HepG2 (cell line): Measurements from ENCODE around the gene DUSP16. TPM values are rescaled to one million over a fixed set of nuclear protein-coding genes. Genes with fewer than 3 reads are reported as not detected.
A peak's percentile ranks its signal among the peaks of the same experiment; 100 is the strongest.

Source experiments
- ASH2L ChIP-seq: fragments of 300-600, 200-600 bp; sonication (generic); IDR thresholded peaks from 2 replicates; pipeline ENCODE4 v1.7.0; 2017; ENCODE audit warnings: low read depth, mild to moderate bottlenecking, moderate library complexity, mixed read lengths, low read length; ENCODE audit not compliant: insufficient read length
- CHCHD3 ChIP-seq: sonication (generic); formaldehyde crosslinking; IDR thresholded peaks from 2 replicates; pipeline ENCODE4 v1.8.0; 2022; ENCODE audit warnings: mild to moderate bottlenecking, missing genetic modification reagents, moderate library complexity
- HCFC1 ChIP-seq: fragments of 150-350 bp; IDR thresholded peaks from 2 replicates; pipeline ENCODE4 v1.6.1; 2014; ENCODE audit warnings: low read depth, low read length
- KDM6A ChIP-seq: IDR thresholded peaks from 2 replicates; pipeline ENCODE4 v1.6.1; 2016; ENCODE audit warnings: low read depth
- KLF13 ChIP-seq: sonication (generic); formaldehyde crosslinking; IDR thresholded peaks from 2 replicates; pipeline ENCODE4 v1.4.0; 2020; ENCODE audit warnings: mild to moderate bottlenecking, missing genetic modification reagents
- MIER3 ChIP-seq: IDR thresholded peaks from 2 replicates; pipeline ENCODE4 v1.6.1; 2016; ENCODE audit warnings: missing compliant biosample characterization, borderline replicate concordance
- MLLT10 ChIP-seq: sonication (generic); formaldehyde crosslinking; IDR thresholded peaks from 2 replicates; pipeline ENCODE4 v1.4.0; 2020; ENCODE audit warnings: missing genetic modification reagents
- NONO ChIP-seq, 2 experiments: fragments of 450-650 bp in 1 of 2; sonication (generic) in 1 of 2; formaldehyde crosslinking in 1 of 2; IDR thresholded peaks in 1 of 2; conservative IDR thresholded peaks in 1 of 2; 2 replicates each; pipeline versions ENCODE4 v1.6.1 to v1.8.0; 2017 to 2022; ENCODE audit warnings: mild to moderate bottlenecking in 1 of 2, missing genetic modification reagents in 1 of 2, moderate library complexity in 1 of 2
- SETDB1 ChIP-seq: sonication (generic); formaldehyde crosslinking; IDR thresholded peaks from 2 replicates; pipeline ENCODE4 v1.5.1; 2020; ENCODE audit warnings: missing genetic modification reagents, mild to moderate bottlenecking, borderline replicate concordance
- SIN3A ChIP-seq: IDR thresholded peaks from 2 replicates; pipeline ENCODE4 v1.6.1; 2011; ENCODE audit warnings: low read depth, mild to moderate bottlenecking, control low read depth, low read length, borderline replicate concordance
- STAG1 ChIP-seq: sonication (generic); formaldehyde crosslinking; IDR thresholded peaks from 2 replicates; pipeline ENCODE4 v1.4.0; 2020; ENCODE audit warnings: missing genetic modification reagents
- TAF1 ChIP-seq: sonication (generic); formaldehyde crosslinking; IDR thresholded peaks from 2 replicates; pipeline ENCODE4 v1.4.0; 2020; ENCODE audit warnings: missing genetic modification reagents
- ZMYM4 ChIP-seq: sonication (generic); formaldehyde crosslinking; IDR thresholded peaks from 2 replicates; pipeline ENCODE4 v1.8.1; 2023; ENCODE audit warnings: mild to moderate bottlenecking, missing genetic modification reagents
- ZNF20 ChIP-seq: sonication (generic); formaldehyde crosslinking; IDR thresholded peaks from 2 replicates; pipeline ENCODE4 v1.4.0; 2020; ENCODE audit warnings: mild to moderate bottlenecking, moderate library complexity, missing genetic modification reagents
- ZNF264 ChIP-seq: sonication (generic); formaldehyde crosslinking; IDR thresholded peaks from 2 replicates; pipeline ENCODE4 v1.4.0; 2020; ENCODE audit warnings: missing genetic modification reagents
- ZNF282 ChIP-seq: fragments of 450-650 bp; IDR thresholded peaks from 2 replicates; pipeline ENCODE4 v1.6.1; 2018; ENCODE audit not compliant: partially characterized antibody
- ZNF432 ChIP-seq: sonication (generic); formaldehyde crosslinking; IDR thresholded peaks from 2 replicates; pipeline ENCODE4 v1.5.0; 2020; ENCODE audit warnings: missing genetic modification reagents, mild to moderate bottlenecking, borderline replicate concordance
- ZNF879 ChIP-seq: sonication (generic); formaldehyde crosslinking; IDR thresholded peaks from 2 replicates; pipeline ENCODE4 v1.8.1; 2023; ENCODE audit warnings: missing genetic modification reagents
- polyA plus RNA-seq, 8 experiments: library from polyadenylated mRNA; depleted of rRNA in 3 of 8; stranded (reverse) in 7 of 8; unstranded in 1 of 8; fragments of >200 nt; fragmentation: Illumina TruSeq in 4 of 8; extraction: Trizol in 4 of 8; gene quantifications; 2 replicates each; pipeline versions ENCODE4 v1.2.1 to v1.2.3, GENCODE V29; 2011 to 2016; ENCODE audit warnings: low read depth in 4 of 8, missing spikeins in 1 of 8, mixed read lengths in 1 of 8; ENCODE audit not compliant: insufficient read depth in 1 of 8
- total RNA-seq, 5 experiments: library from RNA; depleted of rRNA; stranded (reverse); fragments of >200 nt; fragmentation: Illumina TruSeq; extraction: Trizol; gene quantifications; 2 replicates each; pipeline ENCODE4 v1.2.3, GENCODE V29; 2016; ENCODE audit warnings: low read depth in 1 of 5
- TF ChIP-seq, protein P1 (sequence below), 2 experiments: sonication (generic) in 1 of 2; formaldehyde crosslinking in 1 of 2; IDR thresholded peaks; 2 replicates each; pipeline versions ENCODE4 v1.4.0 to v1.6.1; 2018 to 2020; ENCODE audit warnings: missing genetic modification reagents in 2 of 2, borderline replicate concordance in 1 of 2, low read depth in 1 of 2, mild to moderate bottlenecking in 1 of 2, missing biosample characterization in 1 of 2
- TF ChIP-seq, protein P2 (sequence below): sonication (generic); formaldehyde crosslinking; conservative IDR thresholded peaks from 2 replicates; pipeline ENCODE4 v1.4.0; 2020; ENCODE audit warnings: missing genetic modification reagents
- TF ChIP-seq, protein P3 (sequence below): sonication (generic); formaldehyde crosslinking; IDR thresholded peaks from 2 replicates; pipeline ENCODE4 v1.4.0; 2020; ENCODE audit warnings: mild to moderate bottlenecking, low read depth, missing genetic modification reagents

Gene DUSP16
- total and polyA plus RNA-seq, 2 of the 13 experiments (the other 11 are each of a cell fraction or from before 2014, with no cell fraction given), result 45.7 to 46.6 TPM

DNA sequence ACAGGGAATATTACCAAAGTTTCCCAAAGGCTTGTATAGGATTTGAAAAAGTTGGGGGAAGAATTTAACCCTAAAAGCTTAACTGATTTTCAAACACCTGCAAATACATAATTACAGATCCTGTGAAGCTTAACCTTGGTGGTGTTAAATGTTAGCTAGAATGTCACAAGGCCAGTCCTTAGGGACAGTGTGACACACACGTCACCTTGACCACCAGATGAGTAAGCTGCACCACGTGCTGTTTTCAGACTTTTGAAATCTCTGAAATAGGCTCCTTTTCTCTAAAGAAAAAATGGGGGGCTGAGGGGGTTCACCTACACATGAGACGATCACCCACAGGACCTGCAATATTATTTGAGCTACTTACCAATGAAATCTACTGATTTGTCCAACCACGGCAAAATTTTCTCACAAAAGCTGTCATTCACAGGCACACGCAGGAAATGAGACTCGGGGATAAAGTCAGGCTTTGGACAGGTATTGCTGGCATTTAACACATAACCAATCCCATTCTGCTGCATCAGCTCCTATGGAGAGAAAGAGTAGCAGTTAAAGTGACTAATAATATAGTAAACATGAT is 75.9 kb downstream of the DUSP16 start (continued):
- TF ChIP-seq, protein P1, sequence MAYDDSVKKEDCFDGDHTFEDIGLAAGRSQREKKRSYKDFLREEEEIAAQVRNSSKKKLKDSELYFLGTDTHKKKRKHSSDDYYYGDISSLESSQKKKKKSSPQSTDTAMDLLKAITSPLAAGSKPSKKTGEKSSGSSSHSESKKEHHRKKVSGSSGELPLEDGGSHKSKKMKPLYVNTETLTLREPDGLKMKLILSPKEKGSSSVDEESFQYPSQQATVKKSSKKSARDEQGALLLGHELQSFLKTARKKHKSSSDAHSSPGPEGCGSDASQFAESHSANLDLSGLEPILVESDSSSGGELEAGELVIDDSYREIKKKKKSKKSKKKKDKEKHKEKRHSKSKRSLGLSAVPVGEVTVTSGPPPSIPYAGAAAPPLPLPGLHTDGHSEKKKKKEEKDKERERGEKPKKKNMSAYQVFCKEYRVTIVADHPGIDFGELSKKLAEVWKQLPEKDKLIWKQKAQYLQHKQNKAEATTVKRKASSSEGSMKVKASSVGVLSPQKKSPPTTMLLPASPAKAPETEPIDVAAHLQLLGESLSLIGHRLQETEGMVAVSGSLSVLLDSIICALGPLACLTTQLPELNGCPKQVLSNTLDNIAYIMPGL (CRISPR knock-in tag; IDR thresholded peaks at IDR 0.05; ENCODE audit: borderline replicate concordance in 1 of 2, low read depth in 1 of 2), result no peak
- no peak for TF ChIP-seq ZNF282
- TF ChIP-seq MLLT10 (CRISPR knock-in tag), result no peak
- TF ChIP-seq NONO (IDR thresholded peaks at IDR 0.05), result no peak
- TF ChIP-seq NONO (CRISPR knock-in tag; conservative IDR thresholded peaks at IDR 0.05), result no peak
- no peak for TF ChIP-seq ASH2L
- TF ChIP-seq ZNF432 (CRISPR knock-in tag), result no peak
- TF ChIP-seq, protein P2, sequence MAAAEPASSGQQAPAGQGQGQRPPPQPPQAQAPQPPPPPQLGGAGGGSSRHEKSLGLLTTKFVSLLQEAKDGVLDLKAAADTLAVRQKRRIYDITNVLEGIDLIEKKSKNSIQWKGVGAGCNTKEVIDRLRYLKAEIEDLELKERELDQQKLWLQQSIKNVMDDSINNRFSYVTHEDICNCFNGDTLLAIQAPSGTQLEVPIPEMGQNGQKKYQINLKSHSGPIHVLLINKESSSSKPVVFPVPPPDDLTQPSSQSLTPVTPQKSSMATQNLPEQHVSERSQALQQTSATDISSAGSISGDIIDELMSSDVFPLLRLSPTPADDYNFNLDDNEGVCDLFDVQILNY (CRISPR knock-in tag), result no peak
- no peak for TF ChIP-seq STAG1 (CRISPR knock-in tag)
- TF ChIP-seq ZNF20, result no peak
- no peak for TF ChIP-seq KDM6A
- TF ChIP-seq ZNF264 (CRISPR knock-in tag), result no peak
- TF ChIP-seq HCFC1, result no peak
- TF ChIP-seq CHCHD3 (CRISPR knock-in tag), result no peak
- peak; percentile 34 for TF ChIP-seq ZMYM4
- no peak for TF ChIP-seq SIN3A
- TF ChIP-seq, protein P3, sequence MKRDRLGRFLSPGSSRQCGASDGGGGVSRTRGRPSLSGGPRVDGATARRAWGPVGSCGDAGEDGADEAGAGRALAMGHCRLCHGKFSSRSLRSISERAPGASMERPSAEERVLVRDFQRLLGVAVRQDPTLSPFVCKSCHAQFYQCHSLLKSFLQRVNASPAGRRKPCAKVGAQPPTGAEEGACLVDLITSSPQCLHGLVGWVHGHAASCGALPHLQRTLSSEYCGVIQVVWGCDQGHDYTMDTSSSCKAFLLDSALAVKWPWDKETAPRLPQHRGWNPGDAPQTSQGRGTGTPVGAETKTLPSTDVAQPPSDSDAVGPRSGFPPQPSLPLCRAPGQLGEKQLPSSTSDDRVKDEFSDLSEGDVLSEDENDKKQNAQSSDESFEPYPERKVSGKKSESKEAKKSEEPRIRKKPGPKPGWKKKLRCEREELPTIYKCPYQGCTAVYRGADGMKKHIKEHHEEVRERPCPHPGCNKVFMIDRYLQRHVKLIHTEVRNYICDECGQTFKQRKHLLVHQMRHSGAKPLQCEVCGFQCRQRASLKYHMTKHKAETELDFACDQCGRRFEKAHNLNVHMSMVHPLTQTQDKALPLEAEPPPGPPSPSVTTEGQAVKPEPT (CRISPR knock-in tag), result no peak
- no peak for TF ChIP-seq ZNF879 (CRISPR knock-in tag)
- TF ChIP-seq MIER3 (CRISPR knock-in tag), result no peak
- no peak for TF ChIP-seq KLF13
- TF ChIP-seq SETDB1 (CRISPR knock-in tag), result no peak
- no peak for TF ChIP-seq TAF1 (CRISPR knock-in tag)
